H1 (cell line): Measurements from ENCODE around the gene EVPL. TPM values are rescaled to one million over a fixed set of nuclear protein-coding genes. Genes with fewer than 3 reads are reported as not detected.

Experiments used
- CTCF ChIA-PET: fragments of 300-600 bp; sonication (Branson Sonifier 250); formaldehyde crosslinking; loops from one replicate; lab custom pipeline; 2021; ENCODE audit not compliant: partially characterized antibody; lab: Charles Lee
- POLR2A ChIA-PET: fragments of 300-600 bp; sonication (Branson Sonifier 250); formaldehyde crosslinking; loops from one replicate; lab custom pipeline; 2021; ENCODE audit warnings: inconsistent platforms; ENCODE audit not compliant: partially characterized antibody; lab: Charles Lee
- DNase-seq, 2 experiments: peaks; one replicate each; pipeline versions ENCODE4 v3.0.0 to v3.0.0-alpha.2; 2010 to 2022; ENCODE audit warnings: low spot score in 2 of 2, low read depth in 1 of 2, mixed read lengths in 1 of 2
- FAIRE-seq: peaks from 2 replicates; lab custom pipeline; 2011; peaks lifted over from hg19 to GRCh38; lab: Jason Lieb, UNC
- H2AFZ ChIP-seq: 2 replicates; pipeline ENCODE4 v1.8.1; 2012; ENCODE audit warnings: low read length, inconsistent platforms
- H2AK5ac ChIP-seq: 2 replicates; pipeline ENCODE4 v1.6.1; 2013; ENCODE audit warnings: low read depth, low read length
- H2BK120ac ChIP-seq: replicated peaks from 2 replicates; pipeline ENCODE3; 2013; ENCODE audit warnings: low read depth, low read length, inconsistent platforms
- H2BK12ac ChIP-seq: 2 replicates; pipeline ENCODE4 v1.6.1; 2013; ENCODE audit warnings: low read depth, low read length
- H2BK15ac ChIP-seq: 2 replicates; pipeline ENCODE4 v1.6.1; 2013; ENCODE audit warnings: low read length
- H2BK20ac ChIP-seq: 2 replicates; pipeline ENCODE4 v1.6.1; 2013; ENCODE audit warnings: low read length
- H2BK5ac ChIP-seq: 2 replicates; pipeline ENCODE4 v1.6.1; 2013; ENCODE audit warnings: low read depth, low read length
- H3K14ac ChIP-seq: 2 replicates; pipeline ENCODE4 v1.6.1; 2013; ENCODE audit warnings: inconsistent platforms; ENCODE audit not compliant: insufficient read length
- H3K18ac ChIP-seq: 2 replicates; pipeline ENCODE4 v1.6.1; 2013; ENCODE audit warnings: low read length; ENCODE audit errors: extremely low read depth
- H3K23ac ChIP-seq: 2 replicates; pipeline ENCODE4 v1.6.1; 2013; ENCODE audit warnings: inconsistent platforms; ENCODE audit not compliant: insufficient read length
- H3K23me2 ChIP-seq: 2 replicates; pipeline ENCODE4 v1.6.1; 2013; ENCODE audit warnings: low read depth, low read length
- H3K27ac ChIP-seq: 2 replicates; pipeline ENCODE4 v1.6.1; 2011; ENCODE audit warnings: low read depth, low read length, inconsistent platforms
- H3K27me3 ChIP-seq, 4 experiments: replicated peaks in 1 of 4; 1 replicate in 1 of 4; 2 replicates in 3 of 4; pipeline versions ENCODE4 v1.6.1 to v1.8.1; 2011 to 2013; ENCODE audit warnings: low read length in 3 of 4, mild to moderate bottlenecking in 3 of 4, inconsistent platforms in 2 of 4, mixed read lengths in 2 of 4, moderate library complexity in 1 of 4; ENCODE audit not compliant: control insufficient read depth in 3 of 4, insufficient read depth in 3 of 4; ENCODE audit errors: extremely low read depth in 1 of 4
- H3K36me3 ChIP-seq, 4 experiments: 2 replicates each; pipeline versions ENCODE4 v1.6.1 to v1.8.1; 2011 to 2013; ENCODE audit warnings: mild to moderate bottlenecking in 4 of 4, low read length in 3 of 4, moderate library complexity in 2 of 4, control low read depth in 1 of 4, inconsistent platforms in 1 of 4; ENCODE audit not compliant: insufficient read depth in 4 of 4, control insufficient read depth in 2 of 4
- H3K4ac ChIP-seq: replicated peaks from 2 replicates; pipeline ENCODE3; 2013; ENCODE audit warnings: low read length, low read depth, mixed read lengths, inconsistent platforms; ENCODE audit not compliant: insufficient read length
- H3K4me1 ChIP-seq, 4 experiments: replicated peaks in 1 of 4; 1 replicate in 1 of 4; 2 replicates in 3 of 4; pipeline versions ENCODE4 v1.6.1 to v1.8.1; 2011 to 2013; ENCODE audit warnings: low read length in 3 of 4, inconsistent platforms in 2 of 4, mixed read lengths in 1 of 4; ENCODE audit not compliant: insufficient read depth in 4 of 4, control insufficient read depth in 3 of 4
- H3K4me2 ChIP-seq, 2 experiments: 2 replicates each; pipeline versions ENCODE4 v1.6.1 to v1.8.1; 2011 to 2013; ENCODE audit warnings: low read depth in 2 of 2, low read length in 2 of 2, control low read depth in 1 of 2, inconsistent platforms in 1 of 2, mild to moderate bottlenecking in 1 of 2; ENCODE audit not compliant: insufficient read depth in 1 of 2
- H3K4me3 ChIP-seq, 4 experiments: fragments of 200-600, 300-600 bp in 1 of 4; sonication (generic), shearing (Covaris generic), sonication (Bioruptor Twin) in 1 of 4; 2 replicates each; pipeline versions ENCODE4 v1.5.1 to v1.8.1; 2011 to 2016; ENCODE audit warnings: low read length in 4 of 4, low read depth in 3 of 4, control low read depth in 2 of 4, inconsistent platforms in 2 of 4, mild to moderate bottlenecking in 2 of 4, mixed read lengths in 1 of 4, moderate library complexity in 1 of 4; ENCODE audit not compliant: insufficient read depth in 2 of 4; ENCODE audit errors: extremely low read depth in 1 of 4
- H3K56ac ChIP-seq: replicated peaks from 2 replicates; pipeline ENCODE3; 2013; ENCODE audit warnings: low read depth, mild to moderate bottlenecking, mixed read lengths, low read length, inconsistent platforms; ENCODE audit not compliant: insufficient read length
- H3K79me1 ChIP-seq: 2 replicates; pipeline ENCODE4 v1.6.1; 2013; ENCODE audit warnings: low read depth, low read length, control low read depth
- H3K79me2 ChIP-seq, 2 experiments: 2 replicates each; pipeline versions ENCODE4 v1.6.1 to v1.8.1; 2012 to 2013; ENCODE audit warnings: low read length in 2 of 2, mild to moderate bottlenecking in 2 of 2, inconsistent platforms in 1 of 2; ENCODE audit not compliant: insufficient read depth in 2 of 2, control insufficient read depth in 1 of 2
- H3K9ac ChIP-seq, 4 experiments: replicated peaks in 1 of 4; 1 replicate in 1 of 4; 2 replicates in 3 of 4; pipeline versions ENCODE4 v1.6.1 to v1.8.1; 2011 to 2013; ENCODE audit warnings: low read depth in 3 of 4, low read length in 3 of 4, control low read depth in 2 of 4, mild to moderate bottlenecking in 2 of 4, moderate library complexity in 2 of 4, inconsistent platforms in 1 of 4; ENCODE audit errors: extremely low read depth in 1 of 4
- H3K9me3 ChIP-seq, 2 experiments: 2 replicates each; pipeline versions ENCODE4 v1.6.1 to v1.8.1; 2012 to 2013; ENCODE audit warnings: mild to moderate bottlenecking in 2 of 2, moderate library complexity in 2 of 2, control low read depth in 1 of 2, inconsistent platforms in 1 of 2, low read depth in 1 of 2, low read length in 1 of 2, mixed read lengths in 1 of 2; ENCODE audit not compliant: insufficient read depth in 2 of 2
- H4K20me1 ChIP-seq, 2 experiments: replicated peaks in 1 of 2; 2 replicates each; pipeline versions ENCODE3 to v1.8.1; 2011 to 2013; ENCODE audit warnings: inconsistent platforms in 2 of 2, low read length in 2 of 2, mild to moderate bottlenecking in 1 of 2; ENCODE audit not compliant: insufficient read depth in 2 of 2, control insufficient read depth in 1 of 2
- H4K5ac ChIP-seq: 2 replicates; pipeline ENCODE4 v1.6.1; 2013; ENCODE audit warnings: low read length, low read depth, mixed read lengths, inconsistent platforms; ENCODE audit not compliant: insufficient read length
- H4K8ac ChIP-seq: 2 replicates; pipeline ENCODE4 v1.8.0; 2013; ENCODE audit warnings: mild to moderate bottlenecking, moderate library complexity, low read length, inconsistent platforms; ENCODE audit not compliant: insufficient read depth; ENCODE audit errors: extremely low read depth
- H4K91ac ChIP-seq: replicated peaks from 2 replicates; pipeline ENCODE3; 2013; ENCODE audit warnings: low read length, mixed read lengths, inconsistent platforms; ENCODE audit not compliant: insufficient read length
- WGBS, 2 experiments: shearing (Covaris generic) in 1 of 2; methylation state at CpG; one replicate each; pipeline versions ENCODE4 v1.1.6 to v1.1.7; 2013 to 2015; ENCODE audit warnings: low lambda C conversion rate in 2 of 2, mixed read lengths in 2 of 2, inconsistent platforms in 1 of 2, low coverage in 1 of 2, missing lambda C conversion rate in 1 of 2; ENCODE audit not compliant: insufficient replicate concordance in 2 of 2, insufficient coverage in 1 of 2, insufficient read length in 1 of 2; ENCODE audit errors: extremely low coverage in 1 of 2, missing lambda C conversion rate in 1 of 2; 5-methylcytosine and 5-hydroxymethylcytosine counted together
- polyA plus RNA-seq, 7 experiments: library from polyadenylated mRNA; depleted of rRNA in 3 of 7; stranded (reverse) in 5 of 7; unstranded in 2 of 7; fragments of >200 nt in 5 of 7; fragments of 200-250 nt in 2 of 7; gene quantifications; 1 replicate in 5 of 7; 2 replicates in 1 of 7; 4 replicates in 1 of 7; pipeline versions ENCODE4 v1.2.1 to v1.2.3, GENCODE V29; 2011 to 2013; ENCODE audit warnings: missing spikeins in 2 of 7, mixed read lengths in 2 of 7
- total RNA-seq: library from RNA; stranded (reverse); fragmentation: NEBNext Ultra II Directional; extraction: Animal tissue kit (Norgen Biotek cat#: 25700); gene quantifications from 2 replicates; pipeline ENCODE4 v1.2.1, GENCODE V29; 2021

EVPL gene
- total and polyA plus RNA-seq, 2 of the 8 experiments (the other 6 are each of a cell fraction or from before 2014, with no cell fraction given) = 0.20 to 0.99 TPM

- DNase-seq (no peak), FAIRE-seq (no peak)
- Histone ChIP-seq H4K8ac (no peak overlapping the region), H2BK120ac (no peak overlapping the region), H3K9ac (no peak overlapping the region), H2AK5ac (no peak overlapping the region; the same call in 1 of the 2 replicates), H2BK12ac (no peak overlapping the region), H2BK20ac (no peak overlapping the region), H3K9me3 (no peaks in the 10 kb centered on the region), H3K14ac (no peak overlapping the region), H3K18ac (no peak overlapping the region), H2BK15ac (no peak overlapping the region), H3K4me3 (no peak overlapping the region), H3K23me2 (no peaks in the 10 kb centered on the region), H4K5ac (no peak overlapping the region), H4K91ac (no peak overlapping the region), H4K20me1 (no peaks in the 10 kb centered on the region), H3K4me1 (no peaks in the 10 kb centered on the region; a peak in 3 of 7 replicates), H3K27ac (no peak overlapping the region), H3K79me2 (no peaks in the 10 kb centered on the region), H3K27me3 (no peaks in the 10 kb centered on the region), H3K56ac (no peak overlapping the region), H3K4ac (no peak overlapping the region), H2AFZ (no peak overlapping the region), H3K79me1 (no peaks in the 10 kb centered on the region), H3K4me2 (no peak overlapping the region), H2BK5ac (no peak overlapping the region), H3K23ac (no peak overlapping the region), H3K36me3 (peaks cover 3 to 9% (median 5%) of the 10 kb centered on the region in 4 experiments; a peak in 5 of 8 replicates)
- 87% methylated on average over 7 of the region's 7 CpGs; no CpG with 5 or more reads in 1 of the 2 experiments for WGBS, 2 experiments
- POLR2A ChIA-PET = interaction anchor here (1.1 to 2.3 kb wide), 4 partner anchors 15 to 215 kb away, joined by 3 to 7 read pairs (median 4); partner anchors contain the start of gene FBF1
- CTCF ChIA-PET = interaction anchor here (0.6 to 32.0 kb wide), 8 partner anchors 10 to 284 kb away, joined by 3 to 885 read pairs (median 4); partner anchors contain the start of genes MRPL38 and TRIM65
These were observed 31.7 kb downstream of the EVPL start for GRCh38 chr17:75995385-75995925.
